ENCODE measurements around the gene C1QTNF8.

Gene C1QTNF8

GRCh38 chr16:1133810-1134520 is 37.9 kb upstream of the C1QTNF8 start:
- ATAC-seq (replicated peaks; ENCODE audit: extremely low read depth, poor library complexity, severe bottlenecking) = no peak
- no peaks in the 10 kb centered on the region for H3K4me1 Mint-ChIP-seq
- DNase-seq (ENCODE audit: low spot score in 2 of 2) = no peak
- peaks cover 1% of the 10 kb centered on the region for H3K36me3 Mint-ChIP-seq (ENCODE audit: insufficient read depth)
- H3K4me3 Mint-ChIP-seq = no peak overlapping the region
- H3K9me3 Mint-ChIP-seq = no peaks in the 10 kb centered on the region
- H3K27ac Mint-ChIP-seq (ENCODE audit: low read depth) = no peak overlapping the region
- H3K27me3 Mint-ChIP-seq = no peaks in the 10 kb centered on the region

GRCh38 chr16:1133271-1133670 is 37.2 kb upstream of the C1QTNF8 start:
- Mint-ChIP-seq H3K27me3 (no peaks in the 10 kb centered on the region), H3K4me1 (no peaks in the 10 kb centered on the region), H3K9me3 (no peaks in the 10 kb centered on the region), H3K36me3 (ENCODE audit: insufficient read depth) (peaks cover 1% of the 10 kb centered on the region), H3K27ac (ENCODE audit: low read depth) (no peak overlapping the region), H3K4me3 (no peak overlapping the region)
- DNase-seq (ENCODE audit: low spot score in 2 of 2) (no peak), ATAC-seq (replicated peaks; ENCODE audit: extremely low read depth, poor library complexity, severe bottlenecking) (no peak)

- Mint-ChIP-seq H3K36me3 (ENCODE audit: insufficient read depth) (peaks cover 1% of the 10 kb centered on the region), H3K9me3 (no peaks in the 10 kb centered on the region), H3K4me1 (no peaks in the 10 kb centered on the region), H3K4me3 (no peak overlapping the region), H3K27ac (ENCODE audit: low read depth) (no peak overlapping the region), H3K27me3 (no peaks in the 10 kb centered on the region)
- ATAC-seq (replicated peaks; ENCODE audit: extremely low read depth, poor library complexity, severe bottlenecking) (no peak), DNase-seq (ENCODE audit: low spot score in 2 of 2) (no peak)
These were observed 36.4 kb upstream of the C1QTNF8 start for GRCh38 chr16:1132431-1132830.

GRCh38 chr16:1131378-1131994 is 35.4 kb upstream of the C1QTNF8 start:
- Mint-ChIP-seq H3K27me3 (no peaks in the 10 kb centered on the region), H3K4me3 (no peak overlapping the region), H3K4me1 (no peaks in the 10 kb centered on the region), H3K27ac (ENCODE audit: low read depth) (no peak overlapping the region), H3K36me3 (ENCODE audit: insufficient read depth) (peaks cover 1% of the 10 kb centered on the region), H3K9me3 (no peaks in the 10 kb centered on the region)
- DNase-seq (ENCODE audit: low spot score in 2 of 2) = no peak
- no peak for ATAC-seq (replicated peaks; ENCODE audit: extremely low read depth, poor library complexity, severe bottlenecking)

GRCh38 chr16:1130382-1130781 is 34.3 kb upstream of the C1QTNF8 start:
- H3K4me1 Mint-ChIP-seq = no peaks in the 10 kb centered on the region
- peaks cover 1% of the 10 kb centered on the region for H3K36me3 Mint-ChIP-seq (ENCODE audit: insufficient read depth)

GRCh38 chr16:1129106-1129960 is 33.3 kb upstream of the C1QTNF8 start:
- Mint-ChIP-seq H3K36me3 (ENCODE audit: insufficient read depth) (peaks cover 1% of the 10 kb centered on the region), H3K9me3 (no peaks in the 10 kb centered on the region), H3K4me1 (no peaks in the 10 kb centered on the region), H3K27me3 (no peaks in the 10 kb centered on the region), H3K27ac (ENCODE audit: low read depth) (no peak overlapping the region), H3K4me3 (no peak overlapping the region)
- ATAC-seq (replicated peaks; ENCODE audit: extremely low read depth, poor library complexity, severe bottlenecking) (no peak), DNase-seq (ENCODE audit: low spot score in 2 of 2) (no peak)

More at GRCh38 chr16:1130382-1130781, 34.3 kb upstream of the C1QTNF8 start:
- no peaks in the 10 kb centered on the region for H3K9me3 Mint-ChIP-seq
- H3K4me3 Mint-ChIP-seq = no peak overlapping the region
- H3K27ac Mint-ChIP-seq (ENCODE audit: low read depth) = no peak overlapping the region
- DNase-seq (ENCODE audit: low spot score in 2 of 2) (no peak), ATAC-seq (replicated peaks; ENCODE audit: extremely low read depth, poor library complexity, severe bottlenecking) (no peak)
- H3K27me3 Mint-ChIP-seq = no peaks in the 10 kb centered on the region

GRCh38 chr16:1127971-1128715 is 32.1 kb upstream of the C1QTNF8 start:
- H3K9me3 Mint-ChIP-seq = no peaks in the 10 kb centered on the region
- DNase-seq (ENCODE audit: low spot score in 2 of 2) (no peak), ATAC-seq (replicated peaks; ENCODE audit: extremely low read depth, poor library complexity, severe bottlenecking) (no peak)
- H3K36me3 Mint-ChIP-seq (ENCODE audit: insufficient read depth) = peaks cover 1% of the 10 kb centered on the region
- H3K27me3 Mint-ChIP-seq = no peaks in the 10 kb centered on the region
- no peak overlapping the region for H3K4me3 Mint-ChIP-seq
- H3K27ac Mint-ChIP-seq (ENCODE audit: low read depth) = no peak overlapping the region
- H3K4me1 Mint-ChIP-seq = no peaks in the 10 kb centered on the region

- Mint-ChIP-seq H3K27ac (ENCODE audit: low read depth) (no peak overlapping the region), H3K4me3 (no peak overlapping the region), H3K27me3 (no peaks in the 10 kb centered on the region), H3K36me3 (ENCODE audit: insufficient read depth) (peaks cover 1% of the 10 kb centered on the region), H3K4me1 (no peaks in the 10 kb centered on the region), H3K9me3 (no peaks in the 10 kb centered on the region)
- no peak for ATAC-seq (replicated peaks; ENCODE audit: extremely low read depth, poor library complexity, severe bottlenecking)
- no peak for DNase-seq (ENCODE audit: low spot score in 2 of 2)
These were observed 31.1 kb upstream of the C1QTNF8 start for GRCh38 chr16:1127101-1127500.

- ATAC-seq (replicated peaks; ENCODE audit: extremely low read depth, poor library complexity, severe bottlenecking) = no peak
These were observed 30.5 kb upstream of the C1QTNF8 start for GRCh38 chr16:1126586-1126985.

GRCh38 chr16:1126044-1126443 is 30.0 kb upstream of the C1QTNF8 start:
- H3K4me1 Mint-ChIP-seq = no peaks in the 10 kb centered on the region
- no peaks in the 10 kb centered on the region for H3K36me3 Mint-ChIP-seq (ENCODE audit: insufficient read depth)
- no peak overlapping the region for H3K27ac Mint-ChIP-seq (ENCODE audit: low read depth)
- DNase-seq (ENCODE audit: low spot score in 2 of 2) (no peak), ATAC-seq (replicated peaks; ENCODE audit: extremely low read depth, poor library complexity, severe bottlenecking) (no peak)
- H3K4me3 Mint-ChIP-seq = no peak overlapping the region
- no peaks in the 10 kb centered on the region for H3K27me3 Mint-ChIP-seq
- H3K9me3 Mint-ChIP-seq = no peaks in the 10 kb centered on the region

More at GRCh38 chr16:1126586-1126985, 30.5 kb upstream of the C1QTNF8 start:
- H3K36me3 Mint-ChIP-seq (ENCODE audit: insufficient read depth) = no peaks in the 10 kb centered on the region
- no peak overlapping the region for H3K4me3 Mint-ChIP-seq
- H3K4me1 Mint-ChIP-seq = no peaks in the 10 kb centered on the region
- H3K27me3 Mint-ChIP-seq = no peaks in the 10 kb centered on the region
- no peak overlapping the region for H3K27ac Mint-ChIP-seq (ENCODE audit: low read depth)
- no peak for DNase-seq (ENCODE audit: low spot score in 2 of 2)
- no peaks in the 10 kb centered on the region for H3K9me3 Mint-ChIP-seq

GRCh38 chr16:1125471-1125870 is 29.4 kb upstream of the C1QTNF8 start:
- H3K4me1 Mint-ChIP-seq = no peaks in the 10 kb centered on the region
- no peak for ATAC-seq (replicated peaks; ENCODE audit: extremely low read depth, poor library complexity, severe bottlenecking)
- H3K9me3 Mint-ChIP-seq = no peaks in the 10 kb centered on the region
- no peak overlapping the region for H3K27ac Mint-ChIP-seq (ENCODE audit: low read depth)
- DNase-seq (ENCODE audit: low spot score in 2 of 2) = no peak
- H3K36me3 Mint-ChIP-seq (ENCODE audit: insufficient read depth) = no peaks in the 10 kb centered on the region
- H3K4me3 Mint-ChIP-seq = no peak overlapping the region
- H3K27me3 Mint-ChIP-seq = no peaks in the 10 kb centered on the region

- H3K9me3 Mint-ChIP-seq = no peaks in the 10 kb centered on the region
- DNase-seq (ENCODE audit: low spot score in 2 of 2) = no peak
- H3K36me3 Mint-ChIP-seq (ENCODE audit: insufficient read depth) = no peaks in the 10 kb centered on the region
- no peaks in the 10 kb centered on the region for H3K4me1 Mint-ChIP-seq
- no peaks in the 10 kb centered on the region for H3K27me3 Mint-ChIP-seq
- H3K4me3 Mint-ChIP-seq = no peak overlapping the region
- ATAC-seq (replicated peaks; ENCODE audit: extremely low read depth, poor library complexity, severe bottlenecking) = no peak
- no peak overlapping the region for H3K27ac Mint-ChIP-seq (ENCODE audit: low read depth)
These were observed 28.8 kb upstream of the C1QTNF8 start for GRCh38 chr16:1124795-1125194.
